GM18951 (cell line): ENCODE data around the gene KCNIP4.

Experiments used
- POLR2A ChIP-seq: IDR thresholded peaks from 4 replicates; pipeline ENCODE4 v1.6.1; 2011; ENCODE audit warnings: mild to moderate bottlenecking; ENCODE audit not compliant: insufficient read length, insufficient read depth; ENCODE audit errors: extremely low read depth
- in situ Hi-C: fragments of 300-500 bp; cut with MboI; formaldehyde crosslinking; loops from one replicate; pipeline ENCODE4 v1.12.0; 2022; ENCODE audit warnings: low sequenced_read_pairs, mixed read lengths, inconsistent platforms; ENCODE audit not compliant: unreplicated experiment

Gene KCNIP4

GRCh38 chr4:21885241-21885640 lies 63.3 kb downstream of the KCNIP4 start:
- no peak for TF ChIP-seq POLR2A
- in situ Hi-C loops, result no loop called here

GRCh38 chr4:21884615-21885014 lies 64.0 kb downstream of the KCNIP4 start:
- in situ Hi-C loops, result no loop called here
- no peak for TF ChIP-seq POLR2A

- in situ Hi-C loops, result no loop called here
- no peak for TF ChIP-seq POLR2A
Measured at GRCh38 chr4:21882051-21882839, 66.3 kb downstream of the KCNIP4 start.

GRCh38 chr4:21879187-21879586 lies 69.4 kb downstream of the KCNIP4 start:
- no peak for TF ChIP-seq POLR2A
- in situ Hi-C loops, result no loop called here

- TF ChIP-seq POLR2A, result no peak
- in situ Hi-C loops, result no loop called here
Measured at GRCh38 chr4:21876711-21877110, 71.9 kb downstream of the KCNIP4 start.

GRCh38 chr4:21873145-21873544 lies 75.4 kb downstream of the KCNIP4 start:
- TF ChIP-seq POLR2A, result no peak
- in situ Hi-C loops, result no loop called here

GRCh38 chr4:21872101-21872500 lies 76.5 kb downstream of the KCNIP4 start:
- in situ Hi-C loops, result no loop called here
- TF ChIP-seq POLR2A, result no peak

GRCh38 chr4:21869978-21870745 lies 78.4 kb downstream of the KCNIP4 start:
- in situ Hi-C loops, result no loop called here
- TF ChIP-seq POLR2A, result no peak

- TF ChIP-seq POLR2A, result no peak
- in situ Hi-C loops, result no loop called here
Measured at GRCh38 chr4:21864686-21865085, 83.9 kb downstream of the KCNIP4 start.

GRCh38 chr4:21862917-21863316 lies 85.7 kb downstream of the KCNIP4 start:
- no peak for TF ChIP-seq POLR2A
- in situ Hi-C loops, result no loop called here

- TF ChIP-seq POLR2A, result no peak
- in situ Hi-C loops, result no loop called here
Measured at GRCh38 chr4:21858971-21859370, 89.6 kb downstream of the KCNIP4 start.

- TF ChIP-seq POLR2A, result no peak
- in situ Hi-C loops, result no loop called here
Measured at GRCh38 chr4:21856754-21857153, 91.8 kb downstream of the KCNIP4 start.

GRCh38 chr4:21856301-21856700 lies 92.3 kb downstream of the KCNIP4 start:
- in situ Hi-C loops, result no loop called here
- TF ChIP-seq POLR2A, result no peak

- no peak for TF ChIP-seq POLR2A
- in situ Hi-C loops, result no loop called here
Measured at GRCh38 chr4:21849077-21849476, 99.5 kb downstream of the KCNIP4 start.
